22Rv1 (cell line): ENCODE results near the gene FUT6.

Experiments
- ZFX ChIP-seq: fragments of 450-650 bp; IDR thresholded peaks from 2 replicates; pipeline ENCODE4 v1.6.1; 2017; ENCODE audit warnings: antibody characterized with exemption, borderline replicate concordance
- TF ChIP-seq, protein P1 (sequence below): fragments of 450-650 bp; IDR thresholded peaks from 2 replicates; pipeline ENCODE4 v1.5.1; 2017; ENCODE audit warnings: mild to moderate bottlenecking

GRCh38 chr19:5870986-5871394 lies 31.5 kb upstream of the FUT6 start:
- TF ChIP-seq, protein P1, sequence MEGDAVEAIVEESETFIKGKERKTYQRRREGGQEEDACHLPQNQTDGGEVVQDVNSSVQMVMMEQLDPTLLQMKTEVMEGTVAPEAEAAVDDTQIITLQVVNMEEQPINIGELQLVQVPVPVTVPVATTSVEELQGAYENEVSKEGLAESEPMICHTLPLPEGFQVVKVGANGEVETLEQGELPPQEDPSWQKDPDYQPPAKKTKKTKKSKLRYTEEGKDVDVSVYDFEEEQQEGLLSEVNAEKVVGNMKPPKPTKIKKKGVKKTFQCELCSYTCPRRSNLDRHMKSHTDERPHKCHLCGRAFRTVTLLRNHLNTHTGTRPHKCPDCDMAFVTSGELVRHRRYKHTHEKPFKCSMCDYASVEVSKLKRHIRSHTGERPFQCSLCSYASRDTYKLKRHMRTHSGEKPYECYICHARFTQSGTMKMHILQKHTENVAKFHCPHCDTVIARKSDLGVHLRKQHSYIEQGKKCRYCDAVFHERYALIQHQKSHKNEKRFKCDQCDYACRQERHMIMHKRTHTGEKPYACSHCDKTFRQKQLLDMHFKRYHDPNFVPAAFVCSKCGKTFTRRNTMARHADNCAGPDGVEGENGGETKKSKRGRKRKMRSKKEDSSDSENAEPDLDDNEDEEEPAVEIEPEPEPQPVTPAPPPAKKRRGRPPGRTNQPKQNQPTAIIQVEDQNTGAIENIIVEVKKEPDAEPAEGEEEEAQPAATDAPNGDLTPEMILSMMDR = no peak
- TF ChIP-seq ZFX = no peak
